Measurements from ENCODE around the gene FETUB. TPM values are rescaled to one million over a fixed set of nuclear protein-coding genes. Genes with fewer than 3 reads are reported as not detected.

Gene FETUB
- total and polyA plus RNA-seq, 2 donors = 0.09 to 1.8 TPM

DNA sequence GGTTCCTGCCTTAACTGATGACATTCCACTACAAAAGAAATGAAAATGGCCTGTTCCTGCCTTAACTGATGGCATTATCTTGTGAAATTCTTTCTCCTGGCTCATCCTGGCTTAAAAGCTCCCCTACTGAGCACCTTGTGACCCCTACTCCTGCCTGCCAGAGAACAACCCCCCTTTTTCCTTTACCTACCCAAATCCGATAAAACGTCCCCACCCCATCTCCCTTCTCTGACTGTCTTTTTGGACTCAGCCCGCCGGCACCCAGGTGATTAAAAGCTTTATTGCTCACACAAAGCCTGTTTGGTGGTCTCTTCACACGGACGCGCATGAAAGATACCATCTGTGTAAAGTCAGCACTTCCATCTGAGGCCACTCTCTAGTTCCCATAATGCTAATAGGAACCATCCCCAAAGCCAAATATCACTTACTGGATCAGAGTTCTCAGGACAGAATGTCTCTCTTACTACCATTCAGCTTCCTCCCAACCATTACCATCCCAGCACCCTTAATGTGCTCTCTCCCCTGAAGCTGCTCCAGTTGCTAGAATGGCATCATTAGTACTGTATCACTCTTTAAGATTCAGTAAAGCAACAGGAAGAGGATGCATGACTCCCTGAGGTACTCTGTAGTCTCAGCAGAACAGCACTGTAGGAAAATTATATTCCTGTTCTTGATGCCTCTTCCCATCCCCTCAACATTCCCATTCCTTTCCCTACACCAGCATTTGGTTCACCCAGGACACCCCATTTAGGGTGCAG is 23.3 kb downstream of the FETUB start:
- Histone ChIP-seq H3K4me1 (ENCODE audit: control insufficient read depth in 2 of 2, insufficient read depth in 2 of 2, low read length in 2 of 2) (no peaks in the 10 kb centered on the region), H3K27me3 (ENCODE audit: control insufficient read depth in 2 of 2, insufficient read depth in 1 of 2, low read length in 1 of 2) (peaks cover 0 to 10% of the 10 kb centered on the region in 2 donors), H3K4me3 (ENCODE audit: low read length in 2 of 2) (no peak overlapping the region), H3K36me3 (ENCODE audit: control insufficient read depth in 2 of 2, insufficient read depth in 2 of 2, low read length in 1 of 2) (no peaks in the 10 kb centered on the region), H3K27ac (ENCODE audit: low read depth in 1 of 2, low read length in 1 of 2) (no peak overlapping the region), H3K9me3 (ENCODE audit: control insufficient read depth in 2 of 2, insufficient read depth in 1 of 2, low read length in 1 of 2) (no peaks in the 10 kb centered on the region)
- WGBS = 63% methylated on average over 7 of the region's 7 CpGs
- no peak for DNase-seq (ENCODE audit: low read depth in 6 of 9, low spot score in 9 of 9)

DNA sequence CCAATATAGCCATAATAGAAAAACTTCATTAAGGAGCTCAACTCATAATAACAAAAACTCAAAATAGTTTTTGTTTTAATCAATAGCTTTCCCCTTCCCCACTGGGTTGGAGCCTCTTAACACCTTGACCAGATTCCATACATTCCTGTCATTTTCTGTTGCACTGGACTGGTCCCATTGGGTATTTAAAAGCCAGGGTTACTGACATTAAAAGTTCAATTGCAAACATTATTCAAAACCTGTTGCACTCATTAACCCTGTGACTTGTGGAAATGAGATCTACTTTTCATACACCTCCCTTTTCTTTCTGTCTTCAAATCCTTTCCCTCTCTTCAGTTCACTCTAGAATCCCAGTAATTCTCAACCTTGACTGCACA is 23.9 kb downstream of the FETUB start:
- H3K4me3 ChIP-seq (ENCODE audit: low read length in 2 of 2) = no peak overlapping the region
- no peaks in the 10 kb centered on the region for H3K36me3 ChIP-seq (ENCODE audit: control insufficient read depth in 2 of 2, insufficient read depth in 2 of 2, low read length in 1 of 2)
- H3K4me1 ChIP-seq (ENCODE audit: control insufficient read depth in 2 of 2, insufficient read depth in 2 of 2, low read length in 2 of 2) = no peaks in the 10 kb centered on the region
- H3K27me3 ChIP-seq (ENCODE audit: control insufficient read depth in 2 of 2, insufficient read depth in 1 of 2, low read length in 1 of 2) = peaks cover 0 to 10% of the 10 kb centered on the region in 2 donors
- H3K9me3 ChIP-seq (ENCODE audit: control insufficient read depth in 2 of 2, insufficient read depth in 1 of 2, low read length in 1 of 2) = no peaks in the 10 kb centered on the region
- DNase-seq (ENCODE audit: low read depth in 6 of 9, low spot score in 9 of 9) = no peak
- no peak overlapping the region for H3K27ac ChIP-seq (ENCODE audit: low read depth in 1 of 2, low read length in 1 of 2)

DNA sequence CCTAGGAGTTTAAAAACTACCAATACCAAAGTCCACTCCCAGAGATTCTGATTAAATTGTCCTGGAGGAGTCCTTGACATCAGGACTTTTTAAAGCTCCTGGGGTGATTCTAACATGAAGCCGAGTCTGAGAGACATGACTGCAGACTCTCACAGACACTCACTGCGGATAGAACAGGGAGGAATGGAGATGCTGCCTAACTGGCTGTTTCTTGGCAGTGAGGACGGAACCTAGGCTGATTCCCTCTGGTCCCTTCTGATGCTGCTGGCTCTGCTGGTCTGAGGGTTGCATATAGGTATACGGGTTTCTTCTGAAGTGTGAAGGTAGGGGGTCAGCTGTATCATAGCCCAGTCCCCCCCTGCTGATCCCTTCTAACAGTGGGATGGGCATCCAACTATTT is 24.3 kb downstream of the FETUB start:
- no peaks in the 10 kb centered on the region for H3K4me1 ChIP-seq (ENCODE audit: control insufficient read depth in 2 of 2, insufficient read depth in 2 of 2, low read length in 2 of 2)
- DNase-seq (ENCODE audit: low read depth in 6 of 9, low spot score in 9 of 9) = no peak
- no peaks in the 10 kb centered on the region for H3K36me3 ChIP-seq (ENCODE audit: control insufficient read depth in 2 of 2, insufficient read depth in 2 of 2, low read length in 1 of 2)
- no peak overlapping the region for H3K27ac ChIP-seq (ENCODE audit: low read depth in 1 of 2, low read length in 1 of 2)
- H3K27me3 ChIP-seq (ENCODE audit: control insufficient read depth in 2 of 2, insufficient read depth in 1 of 2, low read length in 1 of 2) = peaks cover 0 to 10% of the 10 kb centered on the region in 2 donors
- whole genome bisulfite sequencing = 77% methylated on average over 4 of the region's 4 CpGs
- H3K4me3 ChIP-seq (ENCODE audit: low read length in 2 of 2) = no peak overlapping the region
- no peaks in the 10 kb centered on the region for H3K9me3 ChIP-seq (ENCODE audit: control insufficient read depth in 2 of 2, insufficient read depth in 1 of 2, low read length in 1 of 2)

GRCh38 chr3:186665625-186666188 is 25.5 kb downstream of the FETUB start, which contains the start of gene HRG:
HRG (plus strand) TSS chr3:186666014; CDS start chr3:186666032, 18 bp downstream.
- Histone ChIP-seq H3K4me3 (ENCODE audit: low read length in 2 of 2) (no peak within 1 kb of the TSS), H3K36me3 (ENCODE audit: control insufficient read depth in 2 of 2, insufficient read depth in 2 of 2, low read length in 1 of 2) (no peaks in the 10 kb centered on the region), H3K4me1 (ENCODE audit: control insufficient read depth in 2 of 2, insufficient read depth in 2 of 2, low read length in 2 of 2) (no peaks in the 10 kb centered on the region), H3K27ac (ENCODE audit: low read depth in 1 of 2, low read length in 1 of 2) (no peak within 1 kb of the TSS), H3K27me3 (ENCODE audit: control insufficient read depth in 2 of 2, insufficient read depth in 1 of 2, low read length in 1 of 2) (peaks cover 0 to 10% of the 10 kb centered on the region in 2 donors), H3K9me3 (ENCODE audit: control insufficient read depth in 2 of 2, insufficient read depth in 1 of 2, low read length in 1 of 2) (no peaks in the 10 kb centered on the region)
- DNase-seq (ENCODE audit: low read depth in 6 of 9, low spot score in 9 of 9) = no peak
- WGBS = 96% methylated on average over 8 of the region's 8 CpGs

GRCh38 chr3:186668426-186668825 is 28.2 kb downstream of the FETUB start:
- Histone ChIP-seq H3K9me3 (ENCODE audit: control insufficient read depth in 2 of 2, insufficient read depth in 1 of 2, low read length in 1 of 2) (no peaks in the 10 kb centered on the region), H3K4me1 (ENCODE audit: control insufficient read depth in 2 of 2, insufficient read depth in 2 of 2, low read length in 2 of 2) (no peaks in the 10 kb centered on the region), H3K4me3 (ENCODE audit: low read length in 2 of 2) (no peak overlapping the region), H3K27ac (ENCODE audit: low read depth in 1 of 2, low read length in 1 of 2) (no peak overlapping the region), H3K36me3 (ENCODE audit: control insufficient read depth in 2 of 2, insufficient read depth in 2 of 2, low read length in 1 of 2) (no peaks in the 10 kb centered on the region), H3K27me3 (ENCODE audit: control insufficient read depth in 2 of 2, insufficient read depth in 1 of 2, low read length in 1 of 2) (peaks cover 0 to 9% of the 10 kb centered on the region in 2 donors)
- no peak for DNase-seq (ENCODE audit: low read depth in 6 of 9, low spot score in 9 of 9)
- WGBS = 81% methylated on average over 6 of the region's 6 CpGs

GRCh38 chr3:186669378-186670084 is 29.3 kb downstream of the FETUB start:
- H3K9me3 ChIP-seq (ENCODE audit: control insufficient read depth in 2 of 2, insufficient read depth in 1 of 2, low read length in 1 of 2) = no peaks in the 10 kb centered on the region
- peaks cover 0 to 9% of the 10 kb centered on the region in 2 donors for H3K27me3 ChIP-seq (ENCODE audit: control insufficient read depth in 2 of 2, insufficient read depth in 1 of 2, low read length in 1 of 2)
- no peak overlapping the region for H3K4me3 ChIP-seq (ENCODE audit: low read length in 2 of 2)
- no peaks in the 10 kb centered on the region for H3K4me1 ChIP-seq (ENCODE audit: control insufficient read depth in 2 of 2, insufficient read depth in 2 of 2, low read length in 2 of 2)
- DNase-seq (ENCODE audit: low read depth in 6 of 9, low spot score in 9 of 9) = no peak
- 92% methylated on average over 2 of the region's 2 CpGs for WGBS
- no peak overlapping the region for H3K27ac ChIP-seq (ENCODE audit: low read depth in 1 of 2, low read length in 1 of 2)
- no peaks in the 10 kb centered on the region for H3K36me3 ChIP-seq (ENCODE audit: control insufficient read depth in 2 of 2, insufficient read depth in 2 of 2, low read length in 1 of 2)

DNA sequence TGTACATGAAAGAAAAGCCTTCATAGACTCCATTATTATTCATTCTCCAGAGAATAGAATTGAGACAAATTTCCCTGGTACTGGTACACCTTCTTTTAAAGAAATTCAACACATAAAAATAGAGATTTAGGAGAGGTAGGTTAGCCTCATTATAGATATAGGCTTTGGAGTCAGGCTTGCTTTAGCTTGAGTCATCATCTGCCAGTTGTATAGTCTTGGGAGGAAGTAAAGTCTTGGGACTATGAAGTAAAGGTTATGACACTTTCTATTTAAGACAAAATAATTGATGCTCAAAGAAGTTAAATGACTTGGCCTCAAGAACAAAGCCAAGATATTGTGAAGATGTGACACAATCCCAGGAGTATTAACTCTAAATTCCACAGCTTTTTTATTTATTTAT is 30.0 kb downstream of the FETUB start:
- H3K27me3 ChIP-seq (ENCODE audit: control insufficient read depth in 2 of 2, insufficient read depth in 1 of 2, low read length in 1 of 2) = peaks cover 0 to 8% of the 10 kb centered on the region in 2 donors
- no peaks in the 10 kb centered on the region for H3K4me1 ChIP-seq (ENCODE audit: control insufficient read depth in 2 of 2, insufficient read depth in 2 of 2, low read length in 2 of 2)
- no peak for DNase-seq (ENCODE audit: low read depth in 6 of 9, low spot score in 9 of 9)
- H3K9me3 ChIP-seq (ENCODE audit: control insufficient read depth in 2 of 2, insufficient read depth in 1 of 2, low read length in 1 of 2) = no peaks in the 10 kb centered on the region
- no peaks in the 10 kb centered on the region for H3K36me3 ChIP-seq (ENCODE audit: control insufficient read depth in 2 of 2, insufficient read depth in 2 of 2, low read length in 1 of 2)
- no peak overlapping the region for H3K27ac ChIP-seq (ENCODE audit: low read depth in 1 of 2, low read length in 1 of 2)
- H3K4me3 ChIP-seq (ENCODE audit: low read length in 2 of 2) = no peak overlapping the region

DNA sequence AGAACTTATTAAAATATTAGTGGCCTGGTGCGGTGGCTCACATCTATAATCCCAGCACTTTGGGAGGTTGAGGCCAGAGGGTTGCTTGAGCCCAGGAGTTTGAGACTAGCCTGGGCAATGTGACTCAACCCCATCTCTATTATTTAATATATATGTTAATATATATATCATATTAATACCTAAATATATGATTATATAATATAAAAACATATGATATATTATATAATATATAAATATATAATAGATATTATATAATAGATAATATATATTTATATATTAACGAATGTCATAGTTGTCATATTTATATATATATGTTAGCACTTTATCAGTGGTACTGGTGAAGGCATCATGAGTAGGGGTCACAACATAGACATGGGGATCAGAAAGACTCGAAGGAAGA is 30.9 kb downstream of the FETUB start:
- H3K27me3 ChIP-seq (ENCODE audit: control insufficient read depth in 2 of 2, insufficient read depth in 1 of 2, low read length in 1 of 2) = peaks cover 0 to 6% of the 10 kb centered on the region in 2 donors
- H3K4me3 ChIP-seq (ENCODE audit: low read length in 2 of 2) = no peak overlapping the region
- no peak overlapping the region for H3K27ac ChIP-seq (ENCODE audit: low read depth in 1 of 2, low read length in 1 of 2)
- no peak for DNase-seq (ENCODE audit: low read depth in 6 of 9, low spot score in 9 of 9)
- H3K4me1 ChIP-seq (ENCODE audit: control insufficient read depth in 2 of 2, insufficient read depth in 2 of 2, low read length in 2 of 2) = no peaks in the 10 kb centered on the region
- H3K36me3 ChIP-seq (ENCODE audit: control insufficient read depth in 2 of 2, insufficient read depth in 2 of 2, low read length in 1 of 2) = no peaks in the 10 kb centered on the region
- over 99% methylated on average over 3 of the region's 3 CpGs for WGBS
- H3K9me3 ChIP-seq (ENCODE audit: control insufficient read depth in 2 of 2, insufficient read depth in 1 of 2, low read length in 1 of 2) = no peaks in the 10 kb centered on the region

GRCh38 chr3:186678604-186679003 is 38.4 kb downstream of the FETUB start:
- H3K4me1 ChIP-seq (ENCODE audit: control insufficient read depth in 2 of 2, insufficient read depth in 2 of 2, low read length in 2 of 2) = no peaks in the 10 kb centered on the region
- no peak overlapping the region for H3K27ac ChIP-seq (ENCODE audit: low read depth in 1 of 2, low read length in 1 of 2)
- no peaks in the 10 kb centered on the region for H3K9me3 ChIP-seq (ENCODE audit: control insufficient read depth in 2 of 2, insufficient read depth in 1 of 2, low read length in 1 of 2)
- H3K36me3 ChIP-seq (ENCODE audit: control insufficient read depth in 2 of 2, insufficient read depth in 2 of 2, low read length in 1 of 2) = no peaks in the 10 kb centered on the region
- H3K27me3 ChIP-seq (ENCODE audit: control insufficient read depth in 2 of 2, insufficient read depth in 1 of 2, low read length in 1 of 2) = peaks cover 0 to 8% of the 10 kb centered on the region in 2 donors
- no peak for DNase-seq (ENCODE audit: low read depth in 6 of 9, low spot score in 9 of 9)
- no peak overlapping the region for H3K4me3 ChIP-seq (ENCODE audit: low read length in 2 of 2)
